ENCODE results near the gene CARD14. TPM values are rescaled to one million over a fixed set of nuclear protein-coding genes. Genes with fewer than 3 reads are reported as not detected.

CARD14 gene
- total RNA-seq, 1 experiment from 2014 or later: 0.24 TPM

DNA sequence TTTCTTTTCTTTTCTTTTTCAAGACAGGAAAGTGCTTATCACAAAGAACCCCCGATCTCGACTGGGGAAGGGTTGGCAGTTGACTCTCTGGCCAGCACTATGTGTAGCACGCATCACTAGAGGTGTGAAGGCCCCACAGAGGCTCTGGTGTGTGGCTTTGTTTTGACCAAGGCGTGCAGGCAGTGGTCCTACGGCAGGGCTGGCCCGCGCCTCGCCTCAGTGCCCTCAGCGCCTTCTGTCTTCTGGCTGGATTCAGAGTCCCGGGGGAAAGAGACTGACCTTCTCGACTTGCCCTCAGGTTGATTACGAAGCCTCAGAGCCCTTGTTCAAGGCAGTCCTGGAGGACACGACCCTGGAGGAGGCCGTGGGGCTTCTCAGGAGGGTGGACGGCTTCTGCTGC, 31.6 kb downstream of the CARD14 start:
- Mint-ChIP-seq H3K36me3 (ENCODE audit: insufficient read depth in 1 of 3, low read depth in 3 of 3) (peaks cover 0 to 8% (median 3%) of the 10 kb centered on the region in 3 experiments; a peak in 4 of 7 replicates), H3K27ac (no peak overlapping the region), H3K27me3 (ENCODE audit: low read depth) (peaks cover 2% of the 10 kb centered on the region; the same call in 1 of the 2 replicates), H3K4me3 (no peak overlapping the region), H3K4me1 (peaks cover 10 to 17% of the 10 kb centered on the region in 2 experiments), H3K9me3 (0 out of 5 replicates have a peak, but pooled peaks cover 0 to 2% of the 10 kb centered on the region in 2 experiments)
- H3K9me3 ChIP-seq (ENCODE audit: control insufficient read depth, low read depth, low read length): no peaks in the 10 kb centered on the region
- no peak overlapping the region for H3K23ac ChIP-seq (ENCODE audit: insufficient read length, low read depth, low read length)
- H3K23me2 ChIP-seq (ENCODE audit: insufficient read length, low read depth, low read length, poor library complexity, severe bottlenecking): peaks cover 2% of the 10 kb centered on the region
- H4K5ac ChIP-seq (ENCODE audit: insufficient read length, low read depth, low read length): no peak overlapping the region
- no peak overlapping the region for H2BK15ac ChIP-seq (ENCODE audit: low read depth, low read length)
- no peak overlapping the region for H2BK5ac ChIP-seq (ENCODE audit: insufficient read length, low read length)
- no peak overlapping the region for H2AK5ac ChIP-seq (ENCODE audit: insufficient read length, low read length)
- no peak overlapping the region for H2BK20ac ChIP-seq (ENCODE audit: low read depth, low read length, poor library complexity, severe bottlenecking)
- H3K79me1 ChIP-seq (ENCODE audit: insufficient read depth, low read depth, low read length, poor library complexity, severe bottlenecking): no peaks in the 10 kb centered on the region
- H4K8ac ChIP-seq (replicated peaks; ENCODE audit: insufficient read length, low read depth, low read length): no peak overlapping the region
- no CpG with 5 or more reads among the region's 15 CpGs for WGBS (ENCODE audit: extremely low coverage, insufficient read length, low lambda C conversion rate)
- TF ChIP-seq, protein P1, sequence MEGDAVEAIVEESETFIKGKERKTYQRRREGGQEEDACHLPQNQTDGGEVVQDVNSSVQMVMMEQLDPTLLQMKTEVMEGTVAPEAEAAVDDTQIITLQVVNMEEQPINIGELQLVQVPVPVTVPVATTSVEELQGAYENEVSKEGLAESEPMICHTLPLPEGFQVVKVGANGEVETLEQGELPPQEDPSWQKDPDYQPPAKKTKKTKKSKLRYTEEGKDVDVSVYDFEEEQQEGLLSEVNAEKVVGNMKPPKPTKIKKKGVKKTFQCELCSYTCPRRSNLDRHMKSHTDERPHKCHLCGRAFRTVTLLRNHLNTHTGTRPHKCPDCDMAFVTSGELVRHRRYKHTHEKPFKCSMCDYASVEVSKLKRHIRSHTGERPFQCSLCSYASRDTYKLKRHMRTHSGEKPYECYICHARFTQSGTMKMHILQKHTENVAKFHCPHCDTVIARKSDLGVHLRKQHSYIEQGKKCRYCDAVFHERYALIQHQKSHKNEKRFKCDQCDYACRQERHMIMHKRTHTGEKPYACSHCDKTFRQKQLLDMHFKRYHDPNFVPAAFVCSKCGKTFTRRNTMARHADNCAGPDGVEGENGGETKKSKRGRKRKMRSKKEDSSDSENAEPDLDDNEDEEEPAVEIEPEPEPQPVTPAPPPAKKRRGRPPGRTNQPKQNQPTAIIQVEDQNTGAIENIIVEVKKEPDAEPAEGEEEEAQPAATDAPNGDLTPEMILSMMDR (conservative IDR thresholded peaks at IDR 0.05): no peak
- no peak overlapping the region for H3K56ac ChIP-seq (ENCODE audit: insufficient read length, low read depth, low read length)
- H3K18ac ChIP-seq (ENCODE audit: insufficient read length, low read depth, low read length): no peak overlapping the region
- no peak overlapping the region for H3K4me2 ChIP-seq (ENCODE audit: insufficient read depth, insufficient read length, low read length)
- DNase-seq: no peak
- H4K20me1 ChIP-seq (ENCODE audit: control insufficient read depth, insufficient read depth, insufficient read length): no peaks in the 10 kb centered on the region
- no peaks in the 10 kb centered on the region for H3K79me2 ChIP-seq (ENCODE audit: insufficient read depth, low read length)
- no peak overlapping the region for H4K91ac ChIP-seq (ENCODE audit: insufficient read length, low read depth, low read length)
- no peak overlapping the region for H2AFZ ChIP-seq (ENCODE audit: low read length)
- no peak overlapping the region for H3K4ac ChIP-seq (ENCODE audit: low read depth, low read length)
- H3K27me3 ChIP-seq (ENCODE audit: insufficient read depth, low read length): no peaks in the 10 kb centered on the region
- no peak overlapping the region for H2BK120ac ChIP-seq (ENCODE audit: low read depth, low read length, poor library complexity, severe bottlenecking)
- no peak overlapping the region for H3K27ac ChIP-seq (ENCODE audit: insufficient read length, low read depth, low read length)
- H3K9ac ChIP-seq (ENCODE audit: extremely low read depth, insufficient read length, low read length): no peak overlapping the region
- peaks cover 4% of the 10 kb centered on the region; the same call in 1 of the 2 replicates for H3K4me1 ChIP-seq (ENCODE audit: insufficient read depth, low read length)
- no peak overlapping the region for H3K14ac ChIP-seq (ENCODE audit: insufficient read depth, low read length)
- no peak overlapping the region for H3T11ph ChIP-seq (ENCODE audit: low read length)
- no peak overlapping the region for H2BK12ac ChIP-seq (ENCODE audit: insufficient read length, low read depth, low read length)
